GM12878 (cell line): ENCODE results near the gene NIBAN1. TPM values are rescaled to one million over a fixed set of nuclear protein-coding genes. Genes with fewer than 3 reads are reported as not detected.

Experiments
- ATAC-seq: fragments of 200-7000 bp; cut with Tn5 transposase; 3 replicates; pipeline ENCODE4 v1.9.1; 2020; ENCODE audit warnings: mild to moderate bottlenecking, moderate library complexity
- BruUV-seq: library from RNA; stranded (reverse); fragments of 400-500 nt; replicated peaks from 2 replicates; lab custom pipeline; 2021; lab: Mats Ljungman, UMichigan
- CTCF ChIA-PET: fragments of 300-600 bp; sonication (Branson Sonifier 250); formaldehyde crosslinking; extraction: SDS; loops from one replicate; lab custom pipeline; 2021; ENCODE audit warnings: inconsistent platforms; lab: Yijun Ruan, JAX
- POLR2A ChIA-PET: fragments of 350-600 bp; formaldehyde crosslinking; extraction: SDS; loops from one replicate; lab custom pipeline; 2021; ENCODE audit warnings: inconsistent platforms; lab: Charles Lee
- RAD21 ChIA-PET: fragments of 300-600 bp; sonication (Branson Sonifier 250); formaldehyde crosslinking; loops from one replicate; lab custom pipeline; 2023; ENCODE audit warnings: antibody characterized with exemption; ENCODE audit not compliant: unreplicated experiment; lab: Charles Lee
- SMC1A ChIA-PET: fragments of 300-600 bp; sonication (Branson Sonifier 250); formaldehyde crosslinking; loops from one replicate; lab custom pipeline; 2023; ENCODE audit not compliant: unreplicated experiment, uncharacterized antibody; lab: Charles Lee
- DNase-seq: peaks from one replicate; pipeline ENCODE4 v3.0.0-alpha.2; 2011; ENCODE audit warnings: low read depth, low spot score
- FAIRE-seq: peaks from 3 replicates; lab custom pipeline; 2011; peaks lifted over from hg19 to GRCh38; lab: Jason Lieb, UNC
- H2AFZ ChIP-seq: 2 replicates; pipeline ENCODE4 v1.6.0; 2011; ENCODE audit warnings: low read depth, low read length, control low read depth; ENCODE audit not compliant: control insufficient read depth
- H3K27ac ChIP-seq: 2 replicates; pipeline ENCODE4 v1.5.1; 2011; ENCODE audit warnings: control low read depth; ENCODE audit not compliant: control insufficient read depth, insufficient read depth
- H3K27me3 ChIP-seq, 2 experiments: replicated peaks in 1 of 2; 2 replicates each; pipeline versions ENCODE4 v1.6.0 to v1.6.1; 2011; ENCODE audit warnings: low read length in 1 of 2; ENCODE audit not compliant: control insufficient read depth in 2 of 2, insufficient read depth in 2 of 2
- H3K36me3 ChIP-seq, 2 experiments: 2 replicates each; pipeline ENCODE4 v1.5.1; 2011; ENCODE audit warnings: low read length in 1 of 2; ENCODE audit not compliant: control insufficient read depth in 2 of 2, insufficient read depth in 2 of 2
- H3K4me1 ChIP-seq: 2 replicates; pipeline ENCODE4 v1.6.1; 2011; ENCODE audit warnings: mild to moderate bottlenecking, low read length, moderate library complexity, mixed read lengths; ENCODE audit not compliant: control insufficient read depth, insufficient read depth
- H3K4me2 ChIP-seq: 2 replicates; pipeline ENCODE4 v1.6.0; 2011; ENCODE audit warnings: control low read depth; ENCODE audit not compliant: control insufficient read depth, insufficient read depth
- H3K4me3 ChIP-seq: fragments of 200-600 bp; sonication (generic); 2 replicates; pipeline ENCODE4 v1.5.1; 2016
- H3K79me2 ChIP-seq: 2 replicates; pipeline ENCODE4 v1.6.0; 2011; ENCODE audit warnings: low read length; ENCODE audit not compliant: control insufficient read depth, insufficient read depth
- H3K9ac ChIP-seq: 2 replicates; pipeline ENCODE4 v1.8.0; 2011; ENCODE audit warnings: low read length, control low read depth, mixed read lengths; ENCODE audit not compliant: control insufficient read depth, insufficient read depth
- H3K9me3 ChIP-seq: replicated peaks from 3 replicates; pipeline ENCODE4 v1.5.1; 2011; ENCODE audit warnings: mild to moderate bottlenecking, low read length; ENCODE audit not compliant: control insufficient read depth, insufficient read depth
- H4K20me1 ChIP-seq: 2 replicates; pipeline ENCODE4 v1.6.0; 2011; ENCODE audit not compliant: control insufficient read depth, insufficient read depth
- BMI1 ChIP-seq: fragments of 450-650 bp; IDR thresholded peaks from 2 replicates; pipeline ENCODE4 v1.6.1; 2016; ENCODE audit warnings: mild to moderate bottlenecking, moderate library complexity, borderline replicate concordance
- ESRRA ChIP-seq: IDR thresholded peaks from 2 replicates; pipeline ENCODE4 v1.6.1; 2012; ENCODE audit warnings: mild to moderate bottlenecking, low read length, improper control_type of control experiment
- ETV6 ChIP-seq, 2 experiments: fragments of 450-650 bp in 1 of 2; IDR thresholded peaks in 1 of 2; conservative IDR thresholded peaks in 1 of 2; 2 replicates each; pipeline ENCODE4 v1.6.1; 2014; ENCODE audit warnings: antibody characterized with exemption in 1 of 2, borderline replicate concordance in 1 of 2, low read depth in 1 of 2, mild to moderate bottlenecking in 1 of 2, moderate library complexity in 1 of 2
- FOXK2 ChIP-seq: fragments of 450-650 bp; IDR thresholded peaks from 2 replicates; pipeline ENCODE4 v1.6.1; 2017; ENCODE audit warnings: mild to moderate bottlenecking, moderate library complexity
- GABPA ChIP-seq: IDR thresholded peaks from 2 replicates; pipeline ENCODE4 v1.6.1; 2014; ENCODE audit warnings: antibody characterized with exemption, low read depth, mild to moderate bottlenecking, inconsistent platforms
- IKZF1 ChIP-seq: fragments of 450-650 bp; conservative IDR thresholded peaks from 2 replicates; pipeline ENCODE4 v1.6.1; 2017; ENCODE audit warnings: antibody characterized with exemption, mild to moderate bottlenecking
- IRF4 ChIP-seq: IDR thresholded peaks from 2 replicates; pipeline ENCODE4 v1.6.1; 2011; ENCODE audit warnings: low read depth, low read length
- KDM1A ChIP-seq: fragments of 200-600 bp; sonication (generic); IDR thresholded peaks from 2 replicates; pipeline ENCODE4 v1.6.1; 2016; ENCODE audit warnings: borderline replicate concordance
- MEF2B ChIP-seq: fragments of 450-650 bp; IDR thresholded peaks from 2 replicates; pipeline ENCODE4 v1.6.1; 2018; ENCODE audit warnings: mild to moderate bottlenecking, moderate library complexity; ENCODE audit not compliant: partially characterized antibody, poor library complexity, severe bottlenecking
- NFIC ChIP-seq: IDR thresholded peaks from 2 replicates; pipeline ENCODE4 v1.6.1; 2012; ENCODE audit warnings: low read depth, mild to moderate bottlenecking, inconsistent platforms, low read length, moderate library complexity
- NFYB ChIP-seq: IDR thresholded peaks from 2 replicates; pipeline ENCODE4 v1.6.1; 2011; ENCODE audit warnings: low read depth, mild to moderate bottlenecking, low read length, improper control_type of control experiment, moderate library complexity; ENCODE audit not compliant: insufficient read depth
- NR2C2 ChIP-seq: IDR thresholded peaks from 2 replicates; pipeline ENCODE4 v1.6.1; 2011; ENCODE audit warnings: borderline replicate concordance, low read depth; ENCODE audit not compliant: control insufficient read depth, insufficient read length
- POLR2AphosphoS5 ChIP-seq: IDR thresholded peaks from 2 replicates; pipeline ENCODE4 v1.6.1; 2011; ENCODE audit warnings: mild to moderate bottlenecking, low read length, inconsistent platforms
- RAD21 ChIP-seq: IDR thresholded peaks from 2 replicates; pipeline ENCODE4 v1.6.1; 2011; ENCODE audit warnings: mild to moderate bottlenecking, low read depth, low read length, moderate library complexity; ENCODE audit not compliant: insufficient read depth
- SIX5 ChIP-seq: IDR thresholded peaks from 2 replicates; pipeline ENCODE4 v1.6.1; 2011; ENCODE audit warnings: mild to moderate bottlenecking, low read depth, low read length, moderate library complexity; ENCODE audit not compliant: severe bottlenecking
- SREBF2 ChIP-seq: IDR thresholded peaks from 2 replicates; pipeline ENCODE4 v1.6.1; 2012; ENCODE audit warnings: mild to moderate bottlenecking, low read length
- TAF1 ChIP-seq: IDR thresholded peaks from 2 replicates; pipeline ENCODE4 v1.6.1; 2011; ENCODE audit warnings: mild to moderate bottlenecking, low read depth, low read length, borderline replicate concordance
- TARDBP ChIP-seq: IDR thresholded peaks from 2 replicates; pipeline ENCODE4 v1.6.1; 2016; ENCODE audit warnings: borderline replicate concordance
- WGBS: methylation state at CpG from one replicate; pipeline ENCODE4 v1.1.6; 2016; ENCODE audit warnings: low lambda C conversion rate; ENCODE audit not compliant: insufficient replicate concordance, insufficient coverage; ENCODE audit errors: missing lambda C conversion rate; 5-methylcytosine and 5-hydroxymethylcytosine counted together
- in situ Hi-C: fragments of 300-500 bp; cut with MboI; formaldehyde crosslinking; loops from 9 replicates; pipeline ENCODE4 v1.14.3; 2018; ENCODE audit warnings: mixed read lengths
- intact Hi-C: fragments of 100-400 bp; cut with micrococcal nuclease; formaldehyde crosslinking; loops from one replicate; pipeline ENCODE4 v1.14.2; 2022; ENCODE audit not compliant: unreplicated experiment
- polyA plus RNA-seq, 11 experiments: library from polyadenylated mRNA; depleted of rRNA in 4 of 11; unstranded in 6 of 11; stranded (reverse) in 5 of 11; fragments of >200 nt; fragmentation: Nextera tagmentation in 4 of 11; fragmentation: Illumina TruSeq in 1 of 11; extraction: Ambion mirVana in 4 of 11; extraction: Trizol in 1 of 11; gene quantifications; 1 replicate in 1 of 11; 2 replicates in 10 of 11; pipeline versions ENCODE4 v1.2.1 to v1.2.3, GENCODE V29; 2011 to 2016; ENCODE audit warnings: inconsistent platforms in 2 of 11, missing spikeins in 2 of 11, low read depth in 1 of 11
- total RNA-seq, 4 experiments: library from RNA; depleted of rRNA in 3 of 4; stranded (reverse); fragments of >200 nt in 3 of 4; fragmentation: Illumina TruSeq in 1 of 4; extraction: Trizol in 1 of 4; gene quantifications; 2 replicates each; pipeline versions ENCODE4 v1.2.1 to v1.2.3, GENCODE V29; 2013 to 2021
- TF ChIP-seq, protein P1 (sequence below): fragments of 450-650 bp; IDR thresholded peaks from 2 replicates; pipeline ENCODE4 v1.6.1; 2018; ENCODE audit warnings: borderline replicate concordance, mild to moderate bottlenecking; ENCODE audit not compliant: partially characterized antibody
- TF ChIP-seq, protein P2 (sequence below): IDR thresholded peaks from 2 replicates; pipeline ENCODE4 v1.6.1; 2011; ENCODE audit warnings: low read depth, low read length, improper control_type of control experiment, borderline replicate concordance

Gene NIBAN1
- total and polyA plus RNA-seq, 10 of the 15 experiments (the other 5 are each of a cell fraction or from before 2014, with no cell fraction given), result 11.2 to 67.8 (median 44.3) TPM

DNA sequence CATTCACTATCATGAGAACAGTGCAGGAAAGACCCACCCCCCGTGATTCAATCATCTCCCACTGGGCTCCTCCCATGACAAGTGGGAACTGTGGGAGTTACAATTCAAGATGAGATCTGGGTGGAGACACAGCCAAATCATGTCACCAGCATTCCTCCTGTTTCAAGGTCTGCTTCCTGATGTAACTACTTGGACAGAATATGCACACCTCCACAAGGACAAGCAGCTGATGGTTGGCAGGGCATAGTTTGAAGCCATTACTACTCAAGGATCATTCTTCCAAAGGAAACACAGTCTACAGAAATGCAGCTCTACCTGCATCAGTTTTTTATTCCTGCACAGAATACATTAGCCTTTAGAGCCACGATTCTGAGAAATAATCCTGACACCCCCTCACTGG is 42.6 kb upstream of the NIBAN1 start (continued):
- no peak for TF ChIP-seq ESRRA
- TF ChIP-seq RAD21, result no peak
- TF ChIP-seq MEF2B, result no peak

DNA sequence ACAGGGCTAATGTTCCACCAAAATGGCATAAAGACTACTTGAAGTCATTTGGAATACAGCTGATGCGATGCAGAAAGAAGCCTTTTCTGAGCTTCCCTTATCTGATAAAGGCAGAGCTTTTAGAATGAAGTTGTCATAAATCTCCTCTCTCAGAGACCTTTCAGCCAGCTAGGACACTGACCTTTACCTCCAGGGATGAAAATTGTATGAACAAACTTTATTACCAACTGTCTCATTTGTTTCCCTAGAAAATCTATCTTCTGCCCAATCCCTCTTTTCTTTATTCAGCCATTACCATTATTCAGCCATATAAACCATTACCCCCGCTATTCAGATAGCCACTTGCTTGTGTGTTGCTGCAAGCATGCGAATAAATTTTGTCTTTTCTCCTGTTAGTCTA is 41.3 kb upstream of the NIBAN1 start:
- in situ Hi-C loops, result no loop called here
- H4K20me1 ChIP-seq, result no peaks in the 10 kb centered on the region
- no peak for ATAC-seq
- no peak overlapping the region for H3K4me3 ChIP-seq
- TF ChIP-seq, protein P1, sequence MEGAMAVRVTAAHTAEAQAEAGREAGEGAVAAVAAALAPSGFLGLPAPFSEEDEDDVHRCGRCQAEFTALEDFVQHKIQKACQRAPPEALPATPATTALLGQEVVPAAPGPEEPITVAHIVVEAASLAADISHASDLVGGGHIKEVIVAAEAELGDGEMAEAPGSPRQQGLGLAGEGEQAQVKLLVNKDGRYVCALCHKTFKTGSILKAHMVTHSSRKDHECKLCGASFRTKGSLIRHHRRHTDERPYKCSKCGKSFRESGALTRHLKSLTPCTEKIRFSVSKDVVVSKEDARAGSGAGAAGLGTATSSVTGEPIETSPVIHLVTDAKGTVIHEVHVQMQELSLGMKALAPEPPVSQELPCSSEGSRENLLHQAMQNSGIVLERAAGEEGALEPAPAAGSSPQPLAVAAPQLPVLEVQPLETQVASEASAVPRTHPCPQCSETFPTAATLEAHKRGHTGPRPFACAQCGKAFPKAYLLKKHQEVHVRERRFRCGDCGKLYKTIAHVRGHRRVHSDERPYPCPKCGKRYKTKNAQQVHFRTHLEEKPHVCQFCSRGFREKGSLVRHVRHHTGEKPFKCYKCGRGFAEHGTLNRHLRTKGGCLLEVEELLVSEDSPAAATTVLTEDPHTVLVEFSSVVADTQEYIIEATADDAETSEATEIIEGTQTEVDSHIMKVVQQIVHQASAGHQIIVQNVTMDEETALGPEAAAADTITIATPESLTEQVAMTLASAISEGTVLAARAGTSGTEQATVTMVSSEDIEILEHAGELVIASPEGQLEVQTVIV, result no peak
- TF ChIP-seq IKZF1, result no peak
- TF ChIP-seq BMI1, result no peak
- TF ChIP-seq NFYB, result no peak
- no peak for TF ChIP-seq NFIC
- no peak for TF ChIP-seq ETV6 (conservative IDR thresholded peaks at IDR 0.05 in 1 of 2, IDR thresholded peaks at IDR 0.05 in 1 of 2; ENCODE audit: borderline replicate concordance in 1 of 2, low read depth in 1 of 2)
- no peak for TF ChIP-seq TARDBP
- TF ChIP-seq FOXK2, result no peak
- no peak for TF ChIP-seq KDM1A
- TF ChIP-seq NR2C2, result no peak
- no peak for TF ChIP-seq SIX5
- no peak for TF ChIP-seq IRF4
- TF ChIP-seq, protein P2, sequence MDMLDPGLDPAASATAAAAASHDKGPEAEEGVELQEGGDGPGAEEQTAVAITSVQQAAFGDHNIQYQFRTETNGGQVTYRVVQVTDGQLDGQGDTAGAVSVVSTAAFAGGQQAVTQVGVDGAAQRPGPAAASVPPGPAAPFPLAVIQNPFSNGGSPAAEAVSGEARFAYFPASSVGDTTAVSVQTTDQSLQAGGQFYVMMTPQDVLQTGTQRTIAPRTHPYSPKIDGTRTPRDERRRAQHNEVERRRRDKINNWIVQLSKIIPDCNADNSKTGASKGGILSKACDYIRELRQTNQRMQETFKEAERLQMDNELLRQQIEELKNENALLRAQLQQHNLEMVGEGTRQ, result no peak
- TF ChIP-seq POLR2AphosphoS5, result no peak
- no peak for TF ChIP-seq SREBF2
- TF ChIP-seq GABPA, result no peak
- no peak for TF ChIP-seq TAF1
- no peak for TF ChIP-seq ESRRA
- TF ChIP-seq, all 136 proteins: peak for 0
- whole genome bisulfite sequencing, result 95% methylated on average over 3 of the region's 3 CpGs
- Histone ChIP-seq H3K27me3 (no peaks in the 10 kb centered on the region), H2AFZ (no peak overlapping the region), H3K36me3 (no peaks in the 10 kb centered on the region), H3K4me2 (no peak overlapping the region), H3K4me1 (no peaks in the 10 kb centered on the region), H3K9ac (no peak overlapping the region), H3K27ac (no peak overlapping the region), H3K79me2 (no peaks in the 10 kb centered on the region), H3K9me3 (no peaks in the 10 kb centered on the region)
- no TSS peak for BruUV-seq
- intact Hi-C loops, result no loop called here
- ChIA-PET CTCF (interaction anchor here (0.6 kb wide), 1 partner anchor 154 kb away, joined by 3 read pairs; no protein-coding TSS in a partner anchor), POLR2A (no interaction called here), RAD21 (no interaction called here), SMC1A (interaction anchor here (1.0 kb wide), 1 partner anchor 41 kb away, joined by 5 read pairs; the partner anchor contains the start of gene NIBAN1)
- no peak for FAIRE-seq
- DNase-seq, result no peak
